Measurements from ENCODE around the gene STUB1.

DNA sequence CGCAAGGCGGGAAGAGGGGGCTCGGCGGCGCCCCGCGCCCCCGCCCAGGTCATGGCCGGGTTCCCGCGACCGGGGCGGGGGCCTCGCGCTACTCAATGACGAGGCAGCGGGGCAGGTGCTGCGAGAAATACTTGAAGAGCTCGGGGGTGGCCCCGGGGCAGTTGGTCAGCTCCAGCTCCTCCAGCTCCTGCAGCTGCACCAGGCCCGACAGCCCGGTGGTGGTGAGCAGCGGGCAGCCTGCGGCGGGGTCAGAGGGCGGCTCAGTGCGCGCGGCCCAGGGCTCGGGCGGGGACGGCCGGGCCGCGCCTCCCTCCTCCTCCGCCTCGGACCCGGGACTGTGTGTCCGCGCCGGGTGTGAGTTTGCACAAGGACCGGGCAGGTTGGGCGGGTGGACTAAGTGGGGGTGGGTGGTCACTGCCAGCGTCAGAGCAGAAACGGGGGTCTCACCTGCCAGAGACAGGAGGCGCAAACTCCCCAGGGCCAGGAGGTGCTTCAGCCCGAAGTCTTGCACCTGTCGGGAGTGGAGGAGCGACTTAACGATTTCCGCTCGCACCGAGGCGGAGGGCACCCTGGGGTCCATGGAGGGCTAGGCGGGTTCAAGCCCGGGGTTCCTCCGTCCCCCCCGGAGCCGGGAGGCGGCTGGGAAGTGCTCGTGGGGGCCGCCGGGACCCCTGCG, 14.1 kb downstream of the STUB1 start:
- TF ChIP-seq CTCF (IDR thresholded peaks at IDR 0.05) (no peak), EZH2 (IDR thresholded peaks at IDR 0.05; ENCODE audit: borderline replicate concordance, insufficient read depth, low read depth, low read length, poor library complexity, severe bottlenecking) (peak; percentile 95)

All from B cell (primary cell).